ENCODE results near the gene AP5B1.
"Not testable (repeated sequence)": the region's sequence is repeated elsewhere in the genome, so short reads cannot be mapped to it uniquely, and the experiment has no call there.

DNA sequence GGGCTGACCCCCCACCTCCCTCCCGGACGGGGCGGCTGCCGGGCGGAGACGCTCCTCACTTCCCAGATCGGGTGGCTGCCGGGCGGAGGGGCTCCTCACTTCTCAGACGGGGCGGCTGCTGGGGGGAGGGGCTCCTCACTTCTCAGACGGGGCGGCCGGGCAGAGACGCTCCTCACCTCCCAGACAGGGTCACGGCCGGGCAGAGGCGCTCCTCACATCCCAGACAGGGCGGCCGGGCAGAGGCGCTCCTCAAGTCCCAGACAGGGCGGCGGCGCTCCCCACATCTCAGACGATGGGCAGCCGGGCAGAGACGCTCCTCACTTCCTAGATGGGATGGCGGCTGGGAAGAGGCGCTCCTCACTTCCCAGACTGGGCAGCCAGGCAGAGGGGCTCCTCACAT lies 18.0 kb downstream of the AP5B1 start:
- TF ChIP-seq ZC3H10 (CRISPR knock-in tag; IDR thresholded peaks at IDR 0.05); ZFP30 (CRISPR knock-in tag; IDR thresholded peaks at IDR 0.05); BACH2 (CRISPR knock-in tag; IDR thresholded peaks at IDR 0.05; ENCODE audit: borderline replicate concordance); TCF4 (CRISPR knock-in tag; IDR thresholded peaks at IDR 0.05; ENCODE audit: borderline replicate concordance); ISL1 (CRISPR knock-in tag; IDR thresholded peaks at IDR 0.05); ARNTL (CRISPR knock-in tag; IDR thresholded peaks at IDR 0.05; ENCODE audit: borderline replicate concordance, low read depth); PPARA (CRISPR knock-in tag; IDR thresholded peaks at IDR 0.05; ENCODE audit: borderline replicate concordance); RARB (CRISPR knock-in tag; IDR thresholded peaks at IDR 0.05): not testable (repeated sequence)
- TF ChIP-seq, protein P1, sequence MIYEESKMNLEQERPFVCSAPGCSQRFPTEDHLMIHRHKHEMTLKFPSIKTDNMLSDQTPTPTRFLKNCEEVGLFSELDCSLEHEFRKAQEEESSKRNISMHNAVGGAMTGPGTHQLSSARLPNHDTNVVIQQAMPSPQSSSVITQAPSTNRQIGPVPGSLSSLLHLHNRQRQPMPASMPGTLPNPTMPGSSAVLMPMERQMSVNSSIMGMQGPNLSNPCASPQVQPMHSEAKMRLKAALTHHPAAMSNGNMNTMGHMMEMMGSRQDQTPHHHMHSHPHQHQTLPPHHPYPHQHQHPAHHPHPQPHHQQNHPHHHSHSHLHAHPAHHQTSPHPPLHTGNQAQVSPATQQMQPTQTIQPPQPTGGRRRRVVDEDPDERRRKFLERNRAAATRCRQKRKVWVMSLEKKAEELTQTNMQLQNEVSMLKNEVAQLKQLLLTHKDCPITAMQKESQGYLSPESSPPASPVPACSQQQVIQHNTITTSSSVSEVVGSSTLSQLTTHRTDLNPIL (CRISPR knock-in tag; IDR thresholded peaks at IDR 0.05; ENCODE audit: low read depth) = not testable (repeated sequence)
